Fibroblast of pulmonary artery (primary cell): ENCODE measurements around the gene NFKB2.

Source experiments
- DNase-seq: peaks from one replicate; pipeline ENCODE4 v3.0.0-alpha.2; 2010; ENCODE audit warnings: low read depth
- H3K4me3 ChIP-seq: replicated peaks from 2 replicates; pipeline ENCODE4 v1.5.1; 2011; ENCODE audit warnings: low read depth, mild to moderate bottlenecking, control low read depth, low read length, moderate library complexity
- CTCF ChIP-seq: IDR thresholded peaks from 2 replicates; pipeline ENCODE4 v1.5.1; 2011; ENCODE audit warnings: mild to moderate bottlenecking, control low read depth, low read length, inconsistent platforms; ENCODE audit errors: missing control alignments

NFKB2 gene

GRCh38 chr10:102412293-102412692, 16.8 kb downstream of the NFKB2 start:
- no peak for DNase-seq
- no peak for TF ChIP-seq CTCF

GRCh38 chr10:102413053-102413705, 17.7 kb downstream of the NFKB2 start:
- DNase-seq, result no peak
- H3K4me3 ChIP-seq, result no peak overlapping the region
- TF ChIP-seq CTCF, result no peak

More at GRCh38 chr10:102412293-102412692, 16.8 kb downstream of the NFKB2 start:
- no peak overlapping the region for H3K4me3 ChIP-seq

- TF ChIP-seq CTCF, result no peak
- DNase-seq, result no peak
- no peak overlapping the region for H3K4me3 ChIP-seq
Observed at GRCh38 chr10:102413806-102414561, 18.5 kb downstream of the NFKB2 start.

GRCh38 chr10:102414749-102415148, 19.2 kb downstream of the NFKB2 start:
- no peak for TF ChIP-seq CTCF

GRCh38 chr10:102416283-102416682, 20.8 kb downstream of the NFKB2 start:
- DNase-seq, result no peak
- TF ChIP-seq CTCF, result no peak
- H3K4me3 ChIP-seq, result no peak overlapping the region

More at GRCh38 chr10:102414749-102415148, 19.2 kb downstream of the NFKB2 start:
- no peak for DNase-seq
- no peak overlapping the region for H3K4me3 ChIP-seq

GRCh38 chr10:102416695-102417094, 21.2 kb downstream of the NFKB2 start:
- no peak overlapping the region for H3K4me3 ChIP-seq
- DNase-seq, result no peak
- TF ChIP-seq CTCF, result no peak
